Raji (cell line): ENCODE results near the gene CRTC1.

ENCODE experiments used
- POLR2A ChIP-seq: IDR thresholded peaks from 2 replicates; pipeline ENCODE4 v1.6.1; 2011; ENCODE audit warnings: low read depth, low read length, control low read depth; ENCODE audit not compliant: insufficient read depth

The CRTC1 gene

GRCh38 chr19:18718846-18719458 is 35.5 kb downstream of the CRTC1 start:
- no peak for TF ChIP-seq POLR2A

GRCh38 chr19:18719541-18719940 is 36.1 kb downstream of the CRTC1 start:
- TF ChIP-seq POLR2A: no peak

GRCh38 chr19:18723871-18724377 is 40.4 kb downstream of the CRTC1 start:
- no peak for TF ChIP-seq POLR2A

GRCh38 chr19:18725841-18726770 is 42.6 kb downstream of the CRTC1 start:
- TF ChIP-seq POLR2A: no peak

- TF ChIP-seq POLR2A: no peak
Observed at GRCh38 chr19:18726846-18727245, 43.4 kb downstream of the CRTC1 start.

GRCh38 chr19:18729933-18730530 is 46.6 kb downstream of the CRTC1 start:
- TF ChIP-seq POLR2A: no peak

GRCh38 chr19:18730885-18731513 is 47.5 kb downstream of the CRTC1 start:
- no peak for TF ChIP-seq POLR2A

- no peak for TF ChIP-seq POLR2A
Observed at GRCh38 chr19:18731562-18732008, 48.1 kb downstream of the CRTC1 start.

GRCh38 chr19:18733196-18733647 is 49.7 kb downstream of the CRTC1 start:
- no peak for TF ChIP-seq POLR2A

GRCh38 chr19:18735324-18735723 is 51.8 kb downstream of the CRTC1 start:
- no peak for TF ChIP-seq POLR2A

- no peak for TF ChIP-seq POLR2A
Observed at GRCh38 chr19:18735752-18736151, 52.3 kb downstream of the CRTC1 start.

- no peak for TF ChIP-seq POLR2A
Observed at GRCh38 chr19:18736415-18737336, 53.2 kb downstream of the CRTC1 start.

- no peak for TF ChIP-seq POLR2A
Observed at GRCh38 chr19:18737337-18737953, 54.0 kb downstream of the CRTC1 start.

- TF ChIP-seq POLR2A: no peak
Observed at GRCh38 chr19:18737954-18738351, 54.5 kb downstream of the CRTC1 start.
